CD4-positive, alpha-beta T cell (primary cell): ENCODE results near the gene SLC24A4. TPM values are rescaled to one million over a fixed set of nuclear protein-coding genes. Genes with fewer than 3 reads are reported as not detected.

Experiments used
- ATAC-seq: fragments of 200-7000 bp; cut with Tn5 transposase; one replicate; pipeline ENCODE4 v1.10.0; 2022; ENCODE audit warnings: mild to moderate bottlenecking; ENCODE audit not compliant: poor library complexity
- CTCF ChIA-PET: fragments of 350-600 bp; sonication (Branson Sonifier 250); formaldehyde crosslinking; loops from one replicate; lab custom pipeline; 2021; ENCODE audit warnings: antibody characterized with exemption, inconsistent platforms; lab: Charles Lee
- POLR2A ChIA-PET: fragments of 350-600 bp; sonication (Branson Sonifier 250); formaldehyde crosslinking; loops from one replicate; lab custom pipeline; 2021; ENCODE audit warnings: antibody characterized with exemption, inconsistent platforms; lab: Charles Lee
- DNase-seq, 14 experiments: peaks; one replicate each; pipeline ENCODE4 v3.0.0-alpha.2; 2013 to 2020; ENCODE audit warnings: mixed read lengths in 2 of 14
- H3K27ac ChIP-seq, 2 donors: one replicate each; pipeline versions ENCODE4 v1.5.1 to v1.7.0; 2013; ENCODE audit warnings: low read length in 2 of 2, low read depth in 1 of 2, mild to moderate bottlenecking in 1 of 2
- H3K27me3 ChIP-seq, 2 experiments: 1 replicate in 1 of 2; 2 replicates in 1 of 2; pipeline versions ENCODE4 v1.6.1 to v1.7.0; 2013; ENCODE audit warnings: low read length in 2 of 2, control low read depth in 1 of 2, mild to moderate bottlenecking in 1 of 2, moderate library complexity in 1 of 2; ENCODE audit not compliant: insufficient read depth in 2 of 2, control insufficient read depth in 1 of 2
- H3K36me3 ChIP-seq: one replicate; pipeline ENCODE4 v1.6.1; 2013; ENCODE audit warnings: low read length, control low read depth; ENCODE audit not compliant: insufficient read depth
- H3K4me1 ChIP-seq: one replicate; pipeline ENCODE4 v1.6.1; 2013; ENCODE audit warnings: low read length, control low read depth; ENCODE audit not compliant: insufficient read depth
- H3K4me3 ChIP-seq: one replicate; pipeline ENCODE4 v1.5.1; 2013; ENCODE audit warnings: mild to moderate bottlenecking, low read length, moderate library complexity
- H3K9me3 ChIP-seq, 2 experiments: 1 replicate in 1 of 2; 2 replicates in 1 of 2; pipeline versions ENCODE4 v1.6.1 to v1.7.0; 2013; ENCODE audit warnings: low read length in 2 of 2, mild to moderate bottlenecking in 2 of 2, control low read depth in 1 of 2, moderate library complexity in 1 of 2; ENCODE audit not compliant: control insufficient read depth in 1 of 2, insufficient read depth in 1 of 2
- H3K27ac Mint-ChIP-seq: one replicate; pipeline ENCODE4 v1.8.0; 2020; ENCODE audit warnings: mixed read lengths
- H3K27me3 Mint-ChIP-seq: one replicate; pipeline ENCODE4 v1.8.0; 2021; ENCODE audit warnings: mixed read lengths
- H3K36me3 Mint-ChIP-seq: one replicate; pipeline ENCODE4 v1.8.0; 2021; ENCODE audit warnings: low read depth, mixed read lengths
- H3K4me1 Mint-ChIP-seq: one replicate; pipeline ENCODE4 v1.8.0; 2021; ENCODE audit warnings: low read depth, mixed read lengths
- H3K4me3 Mint-ChIP-seq: one replicate; pipeline ENCODE4 v1.8.0; 2020; ENCODE audit warnings: mild to moderate bottlenecking, mixed read lengths
- H3K9me3 Mint-ChIP-seq: one replicate; pipeline ENCODE4 v1.8.0; 2020; ENCODE audit warnings: mixed read lengths
- CTCF ChIP-seq: fragments of 200-600 bp; IDR thresholded peaks from one replicate; pipeline ENCODE4 v1.8.0; 2022; ENCODE audit warnings: antibody characterized with exemption, mild to moderate bottlenecking
- intact Hi-C, 2 experiments: fragments of 100-400 bp; cut with DNase I in 1 of 2; cut with micrococcal nuclease in 1 of 2; formaldehyde crosslinking; loops; one replicate each; pipeline versions ENCODE4 v1.15.1 to v1.9.0; 2023 to 2025; cut with DNase I, micrococcal nuclease
- total RNA-seq, 174 experiments: library from RNA in 2 of 174; stranded (reverse) in 2 of 174; gene quantifications; one replicate each; pipeline ENCODE4 v1.2.3 and lab custom pipeline; 2021 to 2026

SLC24A4 gene
- total RNA-seq, 2 experiments from 2014 or later: 0.11 to 0.19 TPM

DNA sequence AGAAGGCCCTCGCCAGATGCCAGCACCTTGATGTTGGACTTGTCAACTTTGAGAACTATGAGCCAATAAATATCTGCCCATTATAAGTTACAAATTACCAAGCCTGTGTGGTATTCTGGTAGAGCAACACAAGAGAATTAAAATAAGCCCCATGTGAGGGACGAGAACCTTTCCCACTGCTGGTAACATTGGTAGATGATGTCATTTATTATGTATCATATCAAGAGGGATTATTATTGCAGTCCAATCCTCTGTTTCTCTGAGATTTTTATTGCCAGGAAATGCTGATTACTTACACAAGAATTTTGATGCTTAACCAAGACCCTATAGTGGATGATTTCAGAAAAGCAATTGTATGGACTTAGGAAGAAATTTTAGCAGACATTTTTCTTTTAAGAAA is 40.3 kb upstream of the SLC24A4 start:
- H3K27me3 Mint-ChIP-seq: no peaks in the 10 kb centered on the region
- CTCF ChIA-PET: no interaction called here

GRCh38 chr14:92285311-92285710 is 37.7 kb upstream of the SLC24A4 start:
- H3K9me3 ChIP-seq: no peaks in the 10 kb centered on the region
- ChIA-PET CTCF (no interaction called here), POLR2A (no interaction called here)
- H3K4me3 Mint-ChIP-seq: no peak overlapping the region
- peaks cover 16% of the 10 kb centered on the region for H3K4me1 Mint-ChIP-seq
- no peak for TF ChIP-seq CTCF
- H3K36me3 Mint-ChIP-seq: no peaks in the 10 kb centered on the region
- H3K27me3 ChIP-seq: no peaks in the 10 kb centered on the region
- no peak overlapping the region for H3K27ac ChIP-seq
- no peaks in the 10 kb centered on the region for H3K9me3 Mint-ChIP-seq
- no peaks in the 10 kb centered on the region for H3K36me3 ChIP-seq
- intact Hi-C loops: no loop called here
- H3K4me3 ChIP-seq: no peak overlapping the region
- DNase-seq (no peak), ATAC-seq (no peak)
- H3K4me1 ChIP-seq: peaks cover 11% of the 10 kb centered on the region
- H3K27me3 Mint-ChIP-seq: no peaks in the 10 kb centered on the region
- H3K27ac Mint-ChIP-seq: no peak overlapping the region

More for the DNA sequence above, 40.3 kb upstream of the SLC24A4 start:
- intact Hi-C loops: no loop called here
- no peak overlapping the region for H3K4me3 ChIP-seq
- Mint-ChIP-seq H3K9me3 (no peaks in the 10 kb centered on the region), H3K4me1 (peaks cover 22% of the 10 kb centered on the region), H3K4me3 (no peak overlapping the region), H3K36me3 (no peaks in the 10 kb centered on the region), H3K27ac (no peak overlapping the region)
- POLR2A ChIA-PET: no interaction called here
- no peaks in the 10 kb centered on the region for H3K36me3 ChIP-seq
- DNase-seq (no peak), ATAC-seq (no peak)
- H3K27me3 ChIP-seq: no peaks in the 10 kb centered on the region
- H3K27ac ChIP-seq: no peak overlapping the region
- no peak for TF ChIP-seq CTCF
- H3K4me1 ChIP-seq: peaks cover 11% of the 10 kb centered on the region
- no peaks in the 10 kb centered on the region for H3K9me3 ChIP-seq

DNA sequence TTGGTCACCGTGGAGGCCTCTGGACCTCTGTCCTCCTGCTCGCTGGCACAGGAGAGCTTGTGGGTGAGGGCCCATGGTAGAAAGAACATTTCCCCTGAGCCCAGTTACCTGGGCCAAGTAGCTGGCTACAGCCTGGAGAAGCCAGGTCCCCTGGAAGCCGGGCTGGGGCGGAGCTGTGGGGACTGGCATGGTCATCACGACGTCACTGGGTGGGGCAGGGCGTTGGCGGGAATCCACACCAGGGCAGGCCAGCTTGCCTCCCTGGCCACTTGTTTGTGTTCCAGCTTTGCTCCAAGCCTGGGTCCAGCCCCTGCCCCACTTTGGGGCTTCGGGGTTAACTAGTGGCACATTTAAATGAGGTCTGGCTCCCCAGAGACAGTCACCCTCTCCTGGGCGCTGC is 35.0 kb upstream of the SLC24A4 start:
- H3K36me3 ChIP-seq: no peaks in the 10 kb centered on the region
- ATAC-seq: no peak
- POLR2A ChIA-PET: no interaction called here
- no peak overlapping the region for H3K4me3 Mint-ChIP-seq
- H3K36me3 Mint-ChIP-seq: no peaks in the 10 kb centered on the region
- no peak overlapping the region for H3K27ac ChIP-seq
- TF ChIP-seq CTCF: no peak
- DNase-seq: no peak
- no peaks in the 10 kb centered on the region for H3K27me3 Mint-ChIP-seq
- no peaks in the 10 kb centered on the region for H3K9me3 Mint-ChIP-seq
- H3K4me1 Mint-ChIP-seq: no peaks in the 10 kb centered on the region
- H3K27me3 ChIP-seq: no peaks in the 10 kb centered on the region
- no peaks in the 10 kb centered on the region for H3K9me3 ChIP-seq
- no peak overlapping the region for H3K27ac Mint-ChIP-seq
- CTCF ChIA-PET: no interaction called here
- no peaks in the 10 kb centered on the region for H3K4me1 ChIP-seq
- no peak overlapping the region for H3K4me3 ChIP-seq
- intact Hi-C loops: no loop called here
